Prostate gland (tissue), 2 donors: ENCODE results near the gene ZMYM3. TPM values are rescaled to one million over a fixed set of nuclear protein-coding genes. Genes with fewer than 3 reads are reported as not detected.

Experiments
- DNase-seq: peaks from one replicate; pipeline ENCODE4 v3.0.0-alpha.2; 2019; ENCODE audit warnings: low spot score
- H3K27ac ChIP-seq, 2 donors: fragments of 200-600 bp; sonication (generic); 2 replicates each; pipeline ENCODE4 v1.5.1; 2017 to 2019
- H3K27me3 ChIP-seq: fragments of 200-600 bp; sonication (generic); replicated peaks from 2 replicates; pipeline ENCODE4 v1.5.1; 2019; ENCODE audit not compliant: insufficient read depth
- H3K36me3 ChIP-seq, 2 donors: fragments of 200-600 bp; sonication (generic); 1 replicate in 1 of 2; 2 replicates in 1 of 2; pipeline versions ENCODE4 v1.5.1 to v1.8.1; 2017 to 2019
- H3K4me1 ChIP-seq: fragments of 200-600 bp; sonication (generic); replicated peaks from 2 replicates; pipeline ENCODE4 v1.5.1; 2019
- H3K4me3 ChIP-seq, 2 donors: fragments of 200-600 bp; sonication (generic); 2 replicates each; pipeline ENCODE4 v1.5.1; 2017 to 2019
- H3K9me3 ChIP-seq: fragments of 200-600 bp; sonication (generic); 2 replicates; pipeline ENCODE4 v1.5.1; 2017
- POLR2A ChIP-seq: fragments of 450-650 bp; IDR thresholded peaks from one replicate; pipeline ENCODE4 v1.6.1; 2016; ENCODE audit warnings: antibody characterized with exemption, mild to moderate bottlenecking
- POLR2AphosphoS5 ChIP-seq: sonication (generic); formaldehyde crosslinking; IDR thresholded peaks from one replicate; pipeline ENCODE4 v1.6.1; 2017; ENCODE audit warnings: antibody characterized with exemption
- WGBS: methylation state at CpG from one replicate; pipeline ENCODE4 v1.1.5; 2018; 5-methylcytosine and 5-hydroxymethylcytosine counted together
- intact Hi-C: fragments of 100-400 bp; cut with DNase I; formaldehyde crosslinking; loops from one replicate; pipeline ENCODE4 v1.14.2; 2022
- total RNA-seq, 2 donors: library from RNA; depleted of rRNA; stranded (reverse); fragments of >200 nt; gene quantifications; one replicate each; pipeline ENCODE4 v1.1.0, GENCODE V29; 2016
- TF ChIP-seq, protein P1 (sequence below), 4 experiments: fragments of 200-600 bp in 2 of 4; fragments of 450-650 bp in 2 of 4; sonication (generic) in 2 of 4; IDR thresholded peaks; 1 replicate in 3 of 4; 2 replicates in 1 of 4; pipeline ENCODE4 v1.5.1; 2016 to 2019; ENCODE audit warnings: antibody characterized with exemption in 4 of 4, mild to moderate bottlenecking in 2 of 4, moderate library complexity in 2 of 4

Gene ZMYM3
- total RNA-seq, 2 donors from 2014 or later, result 23.2 to 71.6 TPM

DNA sequence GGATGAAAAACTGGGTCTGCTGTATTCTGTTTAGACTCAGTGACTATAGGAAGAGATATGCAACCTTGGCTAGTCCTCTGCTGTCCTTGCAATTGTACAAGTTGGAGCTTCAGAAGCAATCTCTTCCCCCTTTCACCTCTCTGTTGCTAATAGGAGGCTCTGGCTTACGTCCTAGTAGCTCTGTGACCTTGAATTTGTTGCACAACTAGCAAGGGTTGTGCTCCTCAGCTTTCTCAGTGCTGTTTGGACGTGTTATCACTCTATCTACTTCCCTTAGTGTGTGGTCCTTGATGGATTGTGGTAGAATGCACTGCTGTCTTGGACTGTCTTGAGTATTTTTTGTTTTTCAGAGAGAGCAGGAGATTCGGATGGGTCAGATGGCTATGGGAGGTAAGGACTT lies 44.2 kb upstream of the ZMYM3 start:
- H3K4me3 ChIP-seq, result no peak overlapping the region
- 61% methylated on average over 3 of the region's 3 CpGs for WGBS
- intact Hi-C loops, result no loop called here
- H3K4me1 ChIP-seq, result no peaks in the 10 kb centered on the region
- no peaks in the 10 kb centered on the region for H3K36me3 ChIP-seq
- DNase-seq, result no peak
- H3K9me3 ChIP-seq, result no peaks in the 10 kb centered on the region
- no peak for TF ChIP-seq POLR2AphosphoS5
- TF ChIP-seq POLR2A, result no peak
- TF ChIP-seq, protein P1, sequence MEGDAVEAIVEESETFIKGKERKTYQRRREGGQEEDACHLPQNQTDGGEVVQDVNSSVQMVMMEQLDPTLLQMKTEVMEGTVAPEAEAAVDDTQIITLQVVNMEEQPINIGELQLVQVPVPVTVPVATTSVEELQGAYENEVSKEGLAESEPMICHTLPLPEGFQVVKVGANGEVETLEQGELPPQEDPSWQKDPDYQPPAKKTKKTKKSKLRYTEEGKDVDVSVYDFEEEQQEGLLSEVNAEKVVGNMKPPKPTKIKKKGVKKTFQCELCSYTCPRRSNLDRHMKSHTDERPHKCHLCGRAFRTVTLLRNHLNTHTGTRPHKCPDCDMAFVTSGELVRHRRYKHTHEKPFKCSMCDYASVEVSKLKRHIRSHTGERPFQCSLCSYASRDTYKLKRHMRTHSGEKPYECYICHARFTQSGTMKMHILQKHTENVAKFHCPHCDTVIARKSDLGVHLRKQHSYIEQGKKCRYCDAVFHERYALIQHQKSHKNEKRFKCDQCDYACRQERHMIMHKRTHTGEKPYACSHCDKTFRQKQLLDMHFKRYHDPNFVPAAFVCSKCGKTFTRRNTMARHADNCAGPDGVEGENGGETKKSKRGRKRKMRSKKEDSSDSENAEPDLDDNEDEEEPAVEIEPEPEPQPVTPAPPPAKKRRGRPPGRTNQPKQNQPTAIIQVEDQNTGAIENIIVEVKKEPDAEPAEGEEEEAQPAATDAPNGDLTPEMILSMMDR (IDR thresholded peaks at IDR 0.05), result no peak
- H3K27ac ChIP-seq, result no peak overlapping the region
- no peaks in the 10 kb centered on the region for H3K27me3 ChIP-seq

DNA sequence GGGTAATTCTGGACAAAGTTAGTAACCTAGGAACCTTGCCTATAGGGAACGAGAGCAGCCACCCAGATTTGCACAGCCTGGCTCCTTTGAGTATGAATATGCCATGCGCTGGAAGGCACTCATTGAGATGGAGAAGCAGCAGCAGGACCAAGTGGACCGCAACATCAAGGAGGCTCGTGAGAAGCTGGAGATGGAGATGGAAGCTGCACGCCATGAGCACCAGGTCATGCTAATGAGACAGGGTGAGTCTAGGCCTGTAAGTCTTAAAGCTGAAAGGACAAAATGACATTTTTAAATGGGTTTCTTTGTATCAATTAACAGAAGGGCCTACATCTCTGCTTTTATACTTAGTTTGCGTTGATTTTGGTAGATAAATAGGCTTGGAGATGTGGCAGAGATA lies 42.9 kb upstream of the ZMYM3 start:
- Histone ChIP-seq H3K27ac (no peak overlapping the region), H3K4me1 (no peaks in the 10 kb centered on the region), H3K27me3 (no peaks in the 10 kb centered on the region), H3K4me3 (no peak overlapping the region), H3K36me3 (no peaks in the 10 kb centered on the region), H3K9me3 (no peaks in the 10 kb centered on the region)
- no peak for DNase-seq
- WGBS, result 93% methylated on average over 6 of the region's 6 CpGs
- TF ChIP-seq POLR2AphosphoS5 (no peak), POLR2A (no peak)
- TF ChIP-seq, protein P1 (IDR thresholded peaks at IDR 0.05), result no peak
- intact Hi-C loops, result no loop called here

DNA sequence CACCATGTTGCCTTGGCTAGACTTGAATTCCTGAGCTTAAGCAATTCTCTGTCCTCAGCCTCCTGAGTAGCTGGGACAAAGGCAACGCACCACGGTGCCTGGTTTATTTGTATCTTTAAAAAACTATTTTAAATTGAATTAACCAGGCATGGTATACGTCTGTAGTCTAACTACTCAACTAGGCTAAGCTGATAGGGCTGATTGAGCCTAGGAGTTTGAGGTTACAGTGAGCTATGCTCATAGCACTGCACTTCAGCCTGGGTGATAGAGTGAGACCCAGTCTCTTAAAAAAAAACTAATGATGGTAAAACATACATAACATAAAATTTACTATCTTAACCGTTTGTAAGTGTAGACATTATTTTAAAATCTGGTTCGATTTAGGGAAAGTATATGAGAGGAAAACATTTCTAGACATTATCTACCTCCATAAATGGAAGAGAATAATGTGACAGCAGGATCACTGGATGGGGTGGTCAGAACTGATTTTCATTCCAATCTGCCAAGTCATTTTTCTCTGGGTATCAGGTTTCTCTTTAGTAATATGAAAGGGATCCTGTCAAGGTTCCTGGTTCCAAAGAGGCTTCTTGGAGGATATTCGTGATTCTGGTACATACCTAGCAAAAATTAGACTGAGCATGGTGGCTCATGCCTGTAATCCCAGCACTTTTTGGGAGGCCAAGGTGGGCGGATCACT lies 38.9 kb upstream of the ZMYM3 start:
- WGBS, result 83% methylated on average over 7 of the region's 7 CpGs
- Histone ChIP-seq H3K27me3 (no peaks in the 10 kb centered on the region), H3K9me3 (no peaks in the 10 kb centered on the region), H3K27ac (no peak overlapping the region), H3K36me3 (no peaks in the 10 kb centered on the region), H3K4me1 (no peaks in the 10 kb centered on the region), H3K4me3 (no peak overlapping the region)
- intact Hi-C loops, result no loop called here
- DNase-seq, result no peak
- TF ChIP-seq, protein P1 (IDR thresholded peaks at IDR 0.05), result no peak
- TF ChIP-seq POLR2A, result no peak

DNA sequence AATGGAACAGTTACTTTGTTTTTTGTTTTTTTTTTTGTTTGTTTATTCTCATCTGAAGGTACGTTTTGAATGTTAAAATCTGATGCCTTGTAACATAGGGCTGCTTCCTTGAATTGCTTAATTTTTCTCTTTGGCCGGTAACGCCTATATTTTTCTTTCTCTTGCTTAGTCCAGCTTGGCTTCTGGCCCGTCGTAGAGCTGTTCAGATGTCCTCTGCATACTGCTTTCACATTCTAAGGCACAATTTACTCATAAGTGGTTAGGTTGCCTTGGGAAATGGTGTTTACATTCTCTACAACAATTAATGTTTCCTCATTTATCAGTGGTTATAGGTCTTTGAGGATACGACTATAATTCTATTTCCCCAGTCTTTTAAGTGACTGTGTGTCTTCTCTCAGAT lies 37.4 kb upstream of the ZMYM3 start:
- Histone ChIP-seq H3K27me3 (no peaks in the 10 kb centered on the region), H3K4me3 (no peak overlapping the region), H3K4me1 (no peaks in the 10 kb centered on the region), H3K9me3 (no peaks in the 10 kb centered on the region), H3K27ac (no peak overlapping the region), H3K36me3 (no peaks in the 10 kb centered on the region)
- no peak for TF ChIP-seq POLR2A
- no peak for TF ChIP-seq POLR2AphosphoS5
- TF ChIP-seq, protein P1 (IDR thresholded peaks at IDR 0.05), result no peak
- intact Hi-C loops, result no loop called here
- WGBS, result 60% methylated on average over 6 of the region's 6 CpGs
- no peak for DNase-seq

DNA sequence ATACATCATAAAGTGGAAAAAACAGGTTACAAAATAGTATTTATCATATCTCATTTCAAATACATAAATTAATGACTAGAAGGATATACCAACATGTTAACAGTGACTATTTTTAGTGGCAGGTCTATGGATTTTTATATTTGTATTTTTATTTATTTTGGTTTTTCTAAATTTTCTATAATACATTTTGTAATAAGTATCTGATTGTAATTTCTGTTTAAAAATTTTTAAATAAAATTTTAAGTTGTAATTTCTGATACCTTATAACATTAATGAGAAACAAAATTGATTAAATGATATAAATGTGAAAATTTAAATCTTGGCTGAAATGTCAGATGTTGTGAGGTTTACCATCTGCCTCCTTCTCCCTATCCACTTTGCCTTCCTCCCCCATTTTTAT lies 32.0 kb upstream of the ZMYM3 start:
- no peak overlapping the region for H3K4me3 ChIP-seq

More for the DNA sequence above, 32.0 kb upstream of the ZMYM3 start:
- TF ChIP-seq POLR2A (no peak), POLR2AphosphoS5 (no peak)
- TF ChIP-seq, protein P1 (IDR thresholded peaks at IDR 0.05), result no peak
- Histone ChIP-seq H3K27ac (no peak overlapping the region), H3K9me3 (no peaks in the 10 kb centered on the region), H3K36me3 (no peaks in the 10 kb centered on the region), H3K27me3 (no peaks in the 10 kb centered on the region), H3K4me1 (no peaks in the 10 kb centered on the region)
- no peak for DNase-seq
- intact Hi-C loops, result loop anchor here (10.0 kb wide), 1 partner anchor 79 kb away; the partner anchor contains the start of gene TAF1
